Endothelial cell of umbilical vein (primary cell): Measurements from ENCODE around the gene GBP5. TPM values are rescaled to one million over a fixed set of nuclear protein-coding genes. Genes with fewer than 3 reads are reported as not detected.

Experiments used
- BruUV-seq: library from RNA; stranded (reverse); fragments of 400-500 nt; replicated peaks from 2 replicates; lab custom pipeline; 2021; lab: Mats Ljungman, UMichigan
- CTCF ChIA-PET: fragments of 300-600, 350-600 bp; sonication (Branson Sonifier 250); formaldehyde crosslinking; loops from one replicate; lab custom pipeline; 2021; ENCODE audit warnings: antibody characterized with exemption, inconsistent platforms; lab: Charles Lee
- POLR2A ChIA-PET: fragments of 300-600, 350-600 bp; sonication (Branson Sonifier 250); formaldehyde crosslinking; loops from one replicate; lab custom pipeline; 2021; ENCODE audit warnings: antibody characterized with exemption, inconsistent platforms; lab: Charles Lee
- DNase-seq: peaks from one replicate; pipeline ENCODE4 v3.0.0-alpha.2; 2011; ENCODE audit warnings: low read depth, low spot score
- FAIRE-seq: peaks from 2 replicates; lab custom pipeline; 2011; peaks lifted over from hg19 to GRCh38; lab: Jason Lieb, UNC
- H2AFZ ChIP-seq: 2 replicates; pipeline ENCODE4 v1.6.0; 2012; ENCODE audit warnings: low read depth, low read length, control low read depth, inconsistent platforms
- H3K27ac ChIP-seq: 2 replicates; pipeline ENCODE4 v1.5.1; 2011; ENCODE audit warnings: low read depth, mild to moderate bottlenecking, control low read depth, low read length, moderate library complexity; ENCODE audit not compliant: insufficient read depth
- H3K27me3 ChIP-seq, 2 experiments: 2 replicates each; pipeline versions ENCODE4 v1.6.0 to v1.6.1; 2011; ENCODE audit warnings: low read length in 2 of 2, mixed read lengths in 1 of 2; ENCODE audit not compliant: control insufficient read depth in 2 of 2, insufficient read depth in 2 of 2
- H3K36me3 ChIP-seq, 2 experiments: 2 replicates in 1 of 2; 3 replicates in 1 of 2; pipeline ENCODE4 v1.5.1; 2011; ENCODE audit warnings: low read length in 2 of 2, mild to moderate bottlenecking in 1 of 2, moderate library complexity in 1 of 2; ENCODE audit not compliant: control insufficient read depth in 2 of 2, insufficient read depth in 2 of 2; ENCODE audit errors: extremely low read depth in 1 of 2
- H3K4me1 ChIP-seq: 3 replicates; pipeline ENCODE4 v1.5.1; 2011; ENCODE audit warnings: mild to moderate bottlenecking, low read length; ENCODE audit not compliant: control insufficient read depth, insufficient read depth; ENCODE audit errors: extremely low read depth
- H3K4me2 ChIP-seq: 2 replicates; pipeline ENCODE4 v1.6.1; 2011; ENCODE audit warnings: low read length, control low read depth, mixed read lengths; ENCODE audit not compliant: insufficient read depth
- H3K4me3 ChIP-seq, 3 experiments: fragments of 200-600 bp in 1 of 3; sonication (generic), shearing (Covaris generic) in 1 of 3; replicated peaks in 1 of 3; 2 replicates each; pipeline ENCODE4 v1.5.1; 2011 to 2016; ENCODE audit warnings: control low read depth in 3 of 3, low read length in 3 of 3, mild to moderate bottlenecking in 2 of 3, inconsistent platforms in 1 of 3, low read depth in 1 of 3, moderate library complexity in 1 of 3; ENCODE audit not compliant: insufficient read depth in 1 of 3
- H3K79me2 ChIP-seq: 2 replicates; pipeline ENCODE4 v1.6.0; 2012; ENCODE audit warnings: low read length, inconsistent platforms; ENCODE audit not compliant: control insufficient read depth, insufficient read depth
- H3K9ac ChIP-seq: replicated peaks from 2 replicates; pipeline ENCODE3; 2011; ENCODE audit warnings: low read length, control low read depth; ENCODE audit not compliant: insufficient read depth; ENCODE audit errors: extremely low read depth
- H3K9me1 ChIP-seq: replicated peaks from 3 replicates; pipeline ENCODE4 v1.6.0; 2011; ENCODE audit warnings: mild to moderate bottlenecking, low read length; ENCODE audit not compliant: control insufficient read depth, insufficient read depth; ENCODE audit errors: extremely low read depth
- H3K9me3 ChIP-seq: replicated peaks from 2 replicates; pipeline ENCODE4 v1.5.1; 2012; ENCODE audit warnings: low read length, inconsistent platforms; ENCODE audit not compliant: control insufficient read depth, insufficient read depth
- H4K20me1 ChIP-seq: replicated peaks from 2 replicates; pipeline ENCODE3; 2011; ENCODE audit warnings: mild to moderate bottlenecking, low read length; ENCODE audit not compliant: control insufficient read depth, insufficient read depth; ENCODE audit errors: extremely low read depth
- EZH2 ChIP-seq: IDR thresholded peaks from 2 replicates; pipeline ENCODE4 v1.6.1; 2012; ENCODE audit warnings: borderline replicate concordance, low read depth, mild to moderate bottlenecking, moderate library complexity, low read length, inconsistent platforms; ENCODE audit not compliant: severe bottlenecking
- FOS ChIP-seq: IDR thresholded peaks from 2 replicates; pipeline ENCODE4 v1.6.1; 2011; ENCODE audit warnings: mild to moderate bottlenecking, low read length, moderate library complexity, borderline replicate concordance; ENCODE audit not compliant: insufficient read depth
- GATA2 ChIP-seq: IDR thresholded peaks from 2 replicates; pipeline ENCODE4 v1.7.0; 2011; ENCODE audit warnings: low read depth, mild to moderate bottlenecking, moderate library complexity, mixed read lengths, low read length; ENCODE audit not compliant: insufficient read length, insufficient read depth
- JUN ChIP-seq: IDR thresholded peaks from 2 replicates; pipeline ENCODE4 v1.6.1; 2011; ENCODE audit warnings: borderline replicate concordance, low read depth; ENCODE audit not compliant: insufficient read length, insufficient read depth
- MYC ChIP-seq: IDR thresholded peaks from one replicate; pipeline ENCODE4 v1.6.1; 2011; ENCODE audit warnings: mild to moderate bottlenecking, low read depth, low read length
- POLR2A ChIP-seq: IDR thresholded peaks from 2 replicates; pipeline ENCODE4 v1.6.1; 2012; ENCODE audit warnings: low read depth, mild to moderate bottlenecking, control low read depth, low read length
- POLR2AphosphoS5 ChIP-seq: IDR thresholded peaks from 2 replicates; pipeline ENCODE4 v1.6.1; 2012; ENCODE audit warnings: low read depth, mild to moderate bottlenecking, control low read depth, low read length, moderate library complexity; ENCODE audit not compliant: insufficient read depth
- dilution Hi-C: fragments of 300-500 bp; cut with MboI; formaldehyde crosslinking; loops from one replicate; pipeline ENCODE4 v1.15.0; 2019; ENCODE audit warnings: low sequenced_read_pairs; ENCODE audit not compliant: extremely low pct_ligation_motif_present
- intact Hi-C: fragments of 100-400 bp; cut with micrococcal nuclease; formaldehyde crosslinking; loops from one replicate; pipeline ENCODE4 v1.10.0; 2022
- polyA plus RNA-seq, 4 experiments: library from polyadenylated mRNA; depleted of rRNA in 3 of 4; stranded (reverse) in 3 of 4; unstranded in 1 of 4; fragments of >200 nt; gene quantifications; 2 replicates each; pipeline versions ENCODE4 v1.2.1 to v1.2.3, GENCODE V29; 2011 to 2012; ENCODE audit warnings: missing spikeins in 1 of 4
- total RNA-seq: library from RNA; stranded (reverse); gene quantifications from 2 replicates; pipeline ENCODE4 v1.2.3, GENCODE V29; 2021
- TF ChIP-seq, protein P1 (sequence below): IDR thresholded peaks from 2 replicates; pipeline ENCODE4 v1.6.1; 2011; ENCODE audit not compliant: insufficient read depth, insufficient read length
- TF ChIP-seq, protein P2 (sequence below), 2 donors: IDR thresholded peaks; 1 replicate in 1 of 2; 2 replicates in 1 of 2; pipeline ENCODE4 v1.5.1; 2011; ENCODE audit warnings: low read length in 2 of 2, mild to moderate bottlenecking in 2 of 2, moderate library complexity in 2 of 2, control low read depth in 1 of 2, inconsistent platforms in 1 of 2, low read depth in 1 of 2; ENCODE audit not compliant: insufficient read depth in 1 of 2; ENCODE audit errors: extremely low read depth in 1 of 2

GBP5 gene
- total and polyA plus RNA-seq, 2 donors (not counting 3 experiments of a cell fraction or from before 2014, with no cell fraction given): 0.31 TPM; not detected in 1

DNA sequence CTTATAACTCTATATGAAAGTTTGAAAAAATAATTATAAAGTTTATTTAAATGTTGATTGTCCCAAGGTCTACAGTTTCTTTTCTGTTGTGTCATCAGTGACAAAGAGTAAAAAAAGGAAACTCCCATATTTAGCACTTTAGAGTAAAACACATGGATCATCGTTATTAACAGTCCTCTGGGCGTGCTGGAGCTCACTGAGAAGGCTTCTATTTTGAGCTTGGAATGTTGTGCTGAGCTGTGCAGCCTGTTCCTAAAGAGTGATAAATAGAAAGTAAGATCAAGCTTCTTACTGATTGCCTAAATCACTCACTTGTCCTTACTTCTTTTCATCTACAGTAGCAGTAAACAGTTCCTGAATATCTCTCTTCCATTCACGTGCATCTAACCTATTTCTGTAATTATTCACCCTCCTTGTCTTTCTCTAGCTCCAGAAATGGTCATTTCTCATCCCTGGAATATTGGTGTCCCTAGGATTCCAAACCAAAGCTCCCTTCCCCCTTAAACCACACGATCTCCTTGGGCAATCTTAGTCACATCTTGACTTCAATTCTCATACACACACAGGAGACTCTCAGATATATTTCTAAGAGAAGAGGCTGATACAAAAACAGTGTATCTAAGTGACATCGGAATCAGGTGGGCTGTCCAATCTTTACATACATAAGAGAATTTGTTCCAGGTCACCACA, 11.9 kb downstream of the GBP5 start:
- H3K79me2 ChIP-seq: no peaks in the 10 kb centered on the region
- H3K27ac ChIP-seq: no peak overlapping the region
- DNase-seq (no peak), FAIRE-seq (no peak)
- H3K9me1 ChIP-seq: no peaks in the 10 kb centered on the region
- intact Hi-C loops: no loop called here
- no peak overlapping the region for H3K4me2 ChIP-seq
- no TSS peak for BruUV-seq
- H3K36me3 ChIP-seq: no peaks in the 10 kb centered on the region
- CTCF ChIA-PET: no interaction called here
- H3K4me3 ChIP-seq: no peak overlapping the region
- TF ChIP-seq, protein P1, sequence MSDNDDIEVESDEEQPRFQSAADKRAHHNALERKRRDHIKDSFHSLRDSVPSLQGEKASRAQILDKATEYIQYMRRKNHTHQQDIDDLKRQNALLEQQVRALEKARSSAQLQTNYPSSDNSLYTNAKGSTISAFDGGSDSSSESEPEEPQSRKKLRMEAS: no peak
- TF ChIP-seq POLR2A (no peak), FOS (no peak), MYC (no peak), GATA2 (no peak), JUN (no peak), POLR2AphosphoS5 (no peak), EZH2 (no peak)
- TF ChIP-seq, protein P2, sequence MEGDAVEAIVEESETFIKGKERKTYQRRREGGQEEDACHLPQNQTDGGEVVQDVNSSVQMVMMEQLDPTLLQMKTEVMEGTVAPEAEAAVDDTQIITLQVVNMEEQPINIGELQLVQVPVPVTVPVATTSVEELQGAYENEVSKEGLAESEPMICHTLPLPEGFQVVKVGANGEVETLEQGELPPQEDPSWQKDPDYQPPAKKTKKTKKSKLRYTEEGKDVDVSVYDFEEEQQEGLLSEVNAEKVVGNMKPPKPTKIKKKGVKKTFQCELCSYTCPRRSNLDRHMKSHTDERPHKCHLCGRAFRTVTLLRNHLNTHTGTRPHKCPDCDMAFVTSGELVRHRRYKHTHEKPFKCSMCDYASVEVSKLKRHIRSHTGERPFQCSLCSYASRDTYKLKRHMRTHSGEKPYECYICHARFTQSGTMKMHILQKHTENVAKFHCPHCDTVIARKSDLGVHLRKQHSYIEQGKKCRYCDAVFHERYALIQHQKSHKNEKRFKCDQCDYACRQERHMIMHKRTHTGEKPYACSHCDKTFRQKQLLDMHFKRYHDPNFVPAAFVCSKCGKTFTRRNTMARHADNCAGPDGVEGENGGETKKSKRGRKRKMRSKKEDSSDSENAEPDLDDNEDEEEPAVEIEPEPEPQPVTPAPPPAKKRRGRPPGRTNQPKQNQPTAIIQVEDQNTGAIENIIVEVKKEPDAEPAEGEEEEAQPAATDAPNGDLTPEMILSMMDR (IDR thresholded peaks at IDR 0.05; ENCODE audit: extremely low read depth in 1 of 2, insufficient read depth in 1 of 2, low read depth in 1 of 2, low read length in 2 of 2): no peak
- no peak overlapping the region for H3K9ac ChIP-seq
- peaks cover 0 to 1% of the 10 kb centered on the region in 2 experiments for H3K27me3 ChIP-seq
- H3K4me1 ChIP-seq: no peaks in the 10 kb centered on the region
- POLR2A ChIA-PET: no interaction called here
- H2AFZ ChIP-seq: no peak overlapping the region
- dilution Hi-C loops: no loop called here
- H3K9me3 ChIP-seq: no peaks in the 10 kb centered on the region
- no peaks in the 10 kb centered on the region for H4K20me1 ChIP-seq
